Epithelial cell of esophagus (primary cell): Measurements from ENCODE around the gene TTC39B.
A peak's percentile ranks its signal among the peaks of the same experiment; 100 is the strongest.

Experiments used
- DNase-seq: peaks from one replicate; pipeline ENCODE4 v3.0.0; 2010; ENCODE audit warnings: low read depth
- H3K4me3 ChIP-seq: 2 replicates; pipeline ENCODE4 v1.5.1; 2011; ENCODE audit warnings: mild to moderate bottlenecking, low read length, control low read depth
- TF ChIP-seq, protein P1 (sequence below): IDR thresholded peaks from 2 replicates; pipeline ENCODE4 v1.5.1; 2011; ENCODE audit warnings: low read depth, mild to moderate bottlenecking, low read length, control low read depth, inconsistent platforms; ENCODE audit not compliant: insufficient read depth; ENCODE audit errors: missing control alignments

TTC39B gene

DNA sequence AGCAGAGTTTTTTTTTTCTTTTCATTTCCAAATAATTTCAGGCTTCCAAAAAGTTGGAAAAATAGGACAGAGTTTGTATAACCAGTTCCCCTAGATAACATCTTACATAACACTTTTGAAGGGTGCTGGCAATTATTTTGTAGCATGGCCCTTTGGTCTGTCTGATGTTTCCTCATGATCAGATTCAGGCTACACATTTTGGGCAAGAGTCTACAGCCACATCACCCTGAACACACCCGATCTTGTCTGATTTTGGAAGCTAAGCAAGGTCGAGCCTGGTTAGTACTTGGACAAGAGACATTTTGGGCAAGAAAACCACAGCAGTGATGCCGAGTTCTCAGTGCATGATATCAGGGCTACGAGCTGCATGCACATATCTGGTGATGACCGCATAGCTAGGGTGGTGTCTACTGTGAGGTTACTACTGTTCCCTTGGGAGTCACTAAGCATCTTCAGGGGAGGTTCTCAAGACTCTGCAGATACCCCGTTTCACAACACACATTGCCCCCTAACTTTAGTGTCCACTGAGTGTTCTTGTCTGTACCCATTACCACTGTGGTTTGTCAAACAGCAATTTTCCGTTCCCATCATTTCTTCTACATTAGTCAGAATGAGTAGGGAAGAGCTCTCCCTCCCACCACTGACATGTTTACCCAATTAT, 86.2 kb downstream of the TTC39B start:
- no peak overlapping the region for H3K4me3 ChIP-seq
- DNase-seq = no peak
- TF ChIP-seq, protein P1, sequence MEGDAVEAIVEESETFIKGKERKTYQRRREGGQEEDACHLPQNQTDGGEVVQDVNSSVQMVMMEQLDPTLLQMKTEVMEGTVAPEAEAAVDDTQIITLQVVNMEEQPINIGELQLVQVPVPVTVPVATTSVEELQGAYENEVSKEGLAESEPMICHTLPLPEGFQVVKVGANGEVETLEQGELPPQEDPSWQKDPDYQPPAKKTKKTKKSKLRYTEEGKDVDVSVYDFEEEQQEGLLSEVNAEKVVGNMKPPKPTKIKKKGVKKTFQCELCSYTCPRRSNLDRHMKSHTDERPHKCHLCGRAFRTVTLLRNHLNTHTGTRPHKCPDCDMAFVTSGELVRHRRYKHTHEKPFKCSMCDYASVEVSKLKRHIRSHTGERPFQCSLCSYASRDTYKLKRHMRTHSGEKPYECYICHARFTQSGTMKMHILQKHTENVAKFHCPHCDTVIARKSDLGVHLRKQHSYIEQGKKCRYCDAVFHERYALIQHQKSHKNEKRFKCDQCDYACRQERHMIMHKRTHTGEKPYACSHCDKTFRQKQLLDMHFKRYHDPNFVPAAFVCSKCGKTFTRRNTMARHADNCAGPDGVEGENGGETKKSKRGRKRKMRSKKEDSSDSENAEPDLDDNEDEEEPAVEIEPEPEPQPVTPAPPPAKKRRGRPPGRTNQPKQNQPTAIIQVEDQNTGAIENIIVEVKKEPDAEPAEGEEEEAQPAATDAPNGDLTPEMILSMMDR = no peak

DNA sequence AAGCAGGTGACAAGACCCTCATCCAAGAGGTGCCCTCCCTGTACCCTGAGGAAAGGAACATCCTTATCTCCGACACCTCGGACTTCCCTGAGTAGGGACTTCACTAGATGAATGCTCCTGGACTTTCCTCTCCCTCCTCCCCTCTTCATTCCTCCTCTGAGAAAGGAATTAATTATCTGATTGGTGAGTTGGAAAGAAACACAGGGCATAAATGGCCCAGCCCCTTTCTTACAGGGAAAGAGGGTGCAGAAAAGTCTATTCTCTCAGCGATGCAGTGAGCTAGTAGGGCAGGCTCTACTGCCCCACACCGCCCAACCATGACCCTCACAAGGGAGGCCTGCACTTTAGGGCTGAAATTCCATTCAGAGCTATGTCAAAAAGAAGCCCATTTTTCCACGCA, 87.5 kb downstream of the TTC39B start:
- H3K4me3 ChIP-seq = no peak overlapping the region
- no peak for DNase-seq
- TF ChIP-seq, protein P1 = no peak

DNA sequence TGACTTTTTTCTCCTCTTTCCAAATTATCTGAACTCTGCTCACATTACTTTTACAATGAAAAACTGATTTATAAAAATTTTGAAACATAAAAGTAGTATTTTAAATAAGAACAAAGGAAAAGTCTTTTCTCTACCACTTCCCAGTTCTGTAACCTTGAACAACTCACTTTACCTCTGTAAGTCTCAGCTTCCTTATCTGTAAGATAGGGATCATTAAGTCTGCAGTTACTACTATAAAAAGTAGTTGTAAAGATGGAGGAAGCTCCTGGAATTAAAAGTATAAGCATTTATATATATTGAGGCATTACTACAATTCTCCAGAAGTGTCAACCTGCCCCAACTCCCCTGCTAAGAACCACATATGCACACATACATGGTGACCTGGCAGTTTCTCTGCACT, 88.0 kb downstream of the TTC39B start:
- no peak overlapping the region for H3K4me3 ChIP-seq
- TF ChIP-seq, protein P1 = no peak
- DNase-seq = no peak

DNA sequence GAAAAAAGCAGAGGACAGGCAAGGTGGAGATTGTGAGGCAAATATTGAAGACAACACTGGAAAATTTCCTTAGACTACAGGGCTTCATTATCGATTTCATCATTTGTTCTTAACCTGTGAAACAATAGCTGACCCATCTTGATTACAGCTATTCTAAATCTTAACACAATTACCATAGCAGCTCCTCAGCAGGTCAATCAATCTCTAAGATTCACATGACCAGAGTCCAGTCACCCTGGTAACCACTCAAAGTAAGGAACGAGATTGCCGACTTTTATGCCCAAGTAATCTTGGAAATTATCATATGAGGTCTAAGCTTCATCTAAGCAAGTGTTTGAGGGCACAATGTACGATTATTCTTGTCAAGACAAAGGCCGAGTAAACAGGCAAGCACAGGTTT, 93.8 kb downstream of the TTC39B start:
- DNase-seq = no peak
- no peak overlapping the region for H3K4me3 ChIP-seq
- TF ChIP-seq, protein P1 = no peak

DNA sequence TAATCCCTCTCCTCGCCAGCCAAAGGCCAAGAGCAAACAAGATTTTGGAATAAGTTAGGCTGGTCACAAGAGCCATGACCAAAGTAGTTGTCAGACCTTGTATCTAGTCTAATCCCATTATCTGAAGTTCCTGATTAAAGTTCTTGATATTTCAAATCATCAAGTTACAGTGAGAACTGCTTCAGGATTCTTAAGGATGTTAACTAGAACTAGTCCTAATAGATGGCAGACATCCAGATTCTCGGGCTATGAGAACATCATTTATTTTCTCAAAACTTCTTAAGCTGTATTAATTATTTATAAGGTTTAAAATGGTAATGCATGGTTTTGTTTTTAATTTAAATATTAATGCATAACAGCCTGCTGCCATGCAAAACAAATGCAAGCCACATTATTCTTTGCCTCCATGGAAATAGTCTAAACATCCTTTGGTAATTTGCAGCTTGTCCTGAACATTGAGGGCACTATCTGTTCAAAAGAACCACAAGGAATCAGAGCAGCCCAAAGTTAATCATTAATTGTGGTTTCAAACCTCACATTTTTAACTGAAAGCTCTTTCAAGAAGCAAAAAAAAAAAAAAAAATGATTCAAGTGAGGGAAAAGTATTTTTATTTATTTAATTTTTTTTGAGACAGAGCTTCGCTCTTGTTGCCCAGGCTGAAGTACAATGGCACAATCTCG, 95.1 kb downstream of the TTC39B start:
- TF ChIP-seq, protein P1 = no peak
- no peak for DNase-seq
- no peak overlapping the region for H3K4me3 ChIP-seq

DNA sequence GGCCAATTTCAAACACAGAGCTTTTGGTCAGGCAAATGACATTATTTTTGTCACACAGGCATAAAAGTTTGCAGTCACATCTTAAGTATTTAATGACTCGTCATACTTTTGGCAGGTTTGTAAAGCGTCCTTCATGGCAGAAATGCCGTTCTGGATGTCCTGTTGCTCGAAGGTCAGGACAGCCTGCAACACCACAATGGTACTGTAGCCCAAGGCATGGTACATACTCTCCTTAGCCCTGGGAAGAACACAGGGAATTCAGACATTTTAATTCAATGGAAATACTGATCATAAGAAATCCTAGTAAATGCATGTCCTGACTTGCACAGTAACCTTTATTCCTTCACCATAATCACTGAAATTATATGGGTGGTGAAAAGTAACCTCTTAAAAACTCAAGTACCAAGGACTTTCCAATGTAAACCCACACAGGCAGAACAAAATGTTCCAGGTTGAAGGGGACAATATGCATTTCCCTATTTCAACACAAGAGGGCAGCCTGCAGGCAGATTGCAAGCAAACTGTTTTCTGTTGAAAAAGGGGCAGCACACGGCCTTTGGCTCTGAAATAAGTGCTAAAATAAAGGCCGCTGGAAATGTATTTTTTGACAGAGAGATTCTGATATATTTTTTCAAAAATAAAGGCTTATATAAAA, 95.7 kb downstream of the TTC39B start:
- DNase-seq = peak; percentile 75
- TF ChIP-seq, protein P1 = peak; percentile 92

More for the DNA sequence above, 95.7 kb downstream of the TTC39B start:
- no peak overlapping the region for H3K4me3 ChIP-seq
